Muscle of leg (tissue), 11 donors: ENCODE results near the gene GRHL3. TPM values are rescaled to one million over a fixed set of nuclear protein-coding genes. Genes with fewer than 3 reads are reported as not detected.
A peak's percentile ranks its signal among the peaks of the same experiment; 100 is the strongest.

ENCODE experiments used
- DNase-seq: peaks from one replicate; pipeline ENCODE4 v3.0.0; 2013
- H3K27ac ChIP-seq: one replicate; pipeline ENCODE4 v1.5.1; 2013; ENCODE audit warnings: mild to moderate bottlenecking, low read length, control low read depth
- H3K27me3 ChIP-seq: one replicate; pipeline ENCODE4 v1.6.1; 2013; ENCODE audit warnings: low read length; ENCODE audit not compliant: control insufficient read depth, insufficient read depth
- H3K36me3 ChIP-seq: one replicate; pipeline ENCODE4 v1.6.1; 2013; ENCODE audit warnings: low read length; ENCODE audit not compliant: control insufficient read depth, insufficient read depth
- H3K4me1 ChIP-seq: one replicate; pipeline ENCODE4 v1.6.1; 2013; ENCODE audit warnings: low read length; ENCODE audit not compliant: control insufficient read depth, insufficient read depth
- H3K4me3 ChIP-seq: one replicate; pipeline ENCODE4 v1.5.1; 2013; ENCODE audit warnings: low read length, control low read depth
- H3K9me3 ChIP-seq: replicated peaks from 2 replicates; pipeline ENCODE4 v1.6.1; 2013; ENCODE audit warnings: low read depth, low read length; ENCODE audit not compliant: control insufficient read depth
- WGBS: methylation state at CpG from one replicate; pipeline ENCODE4 v1.1.5; 2013; ENCODE audit warnings: missing lambda C conversion rate; ENCODE audit not compliant: insufficient coverage; 5-methylcytosine and 5-hydroxymethylcytosine counted together
- polyA plus RNA-seq, 8 donors: library from polyadenylated mRNA; unstranded; fragments of 120-200 nt; gene quantifications; one replicate each; pipeline versions ENCODE4 v1.2.1 to v1.2.3, GENCODE V29; 2013; ENCODE audit warnings: inconsistent platforms in 1 of 8, low replicate concordance in 1 of 8; ENCODE audit not compliant: insufficient read length in 8 of 8, insufficient read depth in 1 of 8
- total RNA-seq: library from RNA; stranded (reverse); fragments of 120-200 nt; gene quantifications from one replicate; pipeline ENCODE4 v1.2.4, GENCODE V29; 2013

Gene GRHL3
- total and polyA plus RNA-seq, 9 donors: 0.05 to 7.7 (median 0.10) TPM; not detected in 2

DNA sequence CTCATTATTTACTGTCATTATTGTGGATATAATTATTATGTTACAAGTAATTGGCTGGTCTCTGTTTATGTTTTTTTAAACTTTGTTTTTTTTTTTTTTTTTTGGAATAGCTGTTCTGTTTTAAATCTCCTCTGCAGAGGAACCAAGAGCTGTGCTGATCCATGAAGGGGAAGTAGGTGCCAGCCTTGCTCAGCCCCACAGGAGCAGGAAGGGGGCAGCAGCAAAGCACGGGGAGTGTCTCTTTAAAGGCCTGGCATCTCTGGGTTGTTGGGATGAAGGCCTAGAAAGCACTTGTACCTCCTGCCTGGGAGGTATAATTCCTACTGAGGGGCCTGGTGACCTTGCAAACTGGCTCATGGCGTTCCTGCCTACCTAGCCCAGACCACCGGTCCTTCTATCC, 2.5 kb upstream of the GRHL3 start:
- Histone ChIP-seq H3K36me3 (no peaks in the 10 kb centered on the region), H3K4me3 (no peak overlapping the region), H3K4me1 (peaks cover 27% of the 10 kb centered on the region), H3K27me3 (peaks cover 38% of the 10 kb centered on the region), H3K9me3 (no peaks in the 10 kb centered on the region), H3K27ac (no peak overlapping the region)
- 50% methylated on average over 1 of the region's 3 CpGs for WGBS
- no peak for DNase-seq

DNA sequence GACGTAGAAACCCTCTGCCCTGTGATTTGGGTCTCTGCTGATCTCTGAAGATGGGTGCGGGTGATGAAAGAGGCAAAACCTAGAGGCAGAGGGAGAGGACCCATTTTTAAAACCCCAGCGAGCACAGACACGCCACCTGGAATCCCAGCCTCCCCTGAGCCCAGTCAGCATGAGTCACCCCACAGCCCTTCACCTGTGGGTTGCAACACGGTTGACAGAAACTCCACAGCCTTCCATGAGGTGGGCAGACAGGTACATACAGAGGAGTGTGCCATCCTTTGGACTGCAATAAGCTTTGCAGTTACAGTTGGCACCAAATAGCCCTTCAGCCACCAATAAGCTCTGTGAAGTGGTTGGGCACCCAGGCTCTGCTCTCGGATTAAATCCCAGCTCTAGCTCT, 2.1 kb upstream of the GRHL3 start:
- Histone ChIP-seq H3K27me3 (peaks cover 42% of the 10 kb centered on the region), H3K9me3 (no peaks in the 10 kb centered on the region), H3K27ac (no peak overlapping the region), H3K4me3 (no peak overlapping the region), H3K36me3 (no peaks in the 10 kb centered on the region), H3K4me1 (peaks cover 32% of the 10 kb centered on the region)
- no peak for DNase-seq
- WGBS: 80% methylated on average over 1 of the region's 6 CpGs

GRCh38 chr1:24317956-24318614, 1.1 kb upstream of the GRHL3 start:
- Histone ChIP-seq H3K36me3 (no peaks in the 10 kb centered on the region), H3K4me1 (peaks cover 34% of the 10 kb centered on the region), H3K27me3 (peaks cover 50% of the 10 kb centered on the region), H3K9me3 (no peaks in the 10 kb centered on the region), H3K4me3 (no peak overlapping the region), H3K27ac (peak overlapping the region; percentile 51)
- peak; percentile 87 for DNase-seq
- WGBS: 0% methylated on average over 2 of the region's 2 CpGs

DNA sequence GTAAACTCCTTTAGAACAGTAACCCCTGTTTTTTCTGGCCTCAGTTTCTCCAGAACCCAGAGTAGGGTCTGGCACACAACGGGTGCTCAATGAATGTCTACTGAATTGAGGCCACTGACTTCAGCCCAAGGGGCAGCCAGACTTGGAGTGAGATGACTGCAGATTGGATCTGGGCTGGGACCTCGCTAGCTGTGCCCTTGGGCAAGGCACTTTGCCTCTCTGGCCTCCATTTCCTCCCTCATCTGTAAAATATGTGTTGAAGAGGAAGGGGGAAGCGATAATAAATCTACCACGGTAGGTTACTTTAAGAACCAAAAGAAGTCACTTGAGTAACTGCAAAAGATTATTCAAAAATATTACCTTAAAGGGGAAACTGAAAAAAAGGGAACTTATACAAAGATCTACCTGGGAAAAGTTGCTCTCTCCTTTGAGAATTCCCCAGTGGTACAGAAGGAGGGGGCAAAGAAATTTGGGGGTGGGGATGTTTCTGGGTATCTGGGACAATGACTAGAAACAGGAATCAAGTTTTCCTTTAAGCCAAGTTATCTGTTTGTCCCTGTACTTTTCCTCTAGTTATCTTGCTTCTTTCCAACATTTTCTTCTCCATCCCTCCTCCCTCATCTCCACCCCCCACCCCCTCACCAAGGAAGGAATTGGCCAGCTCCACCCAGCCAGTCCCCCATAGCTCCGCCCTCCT, 394 bp upstream of the GRHL3 start:
- Histone ChIP-seq H3K4me3 (no peak overlapping the region), H3K36me3 (no peaks in the 10 kb centered on the region), H3K9me3 (no peaks in the 10 kb centered on the region), H3K27ac (peak overlapping the region; percentile 51), H3K4me1 (peaks cover 34% of the 10 kb centered on the region), H3K27me3 (peaks cover 56% of the 10 kb centered on the region)
- WGBS: 19% methylated on average over 2 of the region's 5 CpGs
- DNase-seq: no peak

- no peak overlapping the region for H3K4me3 ChIP-seq
- no peak for DNase-seq
- H3K9me3 ChIP-seq: no peaks in the 10 kb centered on the region
- peaks cover 34% of the 10 kb centered on the region for H3K4me1 ChIP-seq
- H3K36me3 ChIP-seq: no peaks in the 10 kb centered on the region
- 79% methylated on average over 1 of the region's 1 CpG for WGBS
- H3K27me3 ChIP-seq: peaks cover 61% of the 10 kb centered on the region
- H3K27ac ChIP-seq: no peak overlapping the region
Observed at GRCh38 chr1:24319962-24320361, 805 bp downstream of the GRHL3 start.

GRCh38 chr1:24321126-24321525, 2.0 kb downstream of the GRHL3 start:
- no peak overlapping the region for H3K27ac ChIP-seq
- peaks cover 67% of the 10 kb centered on the region for H3K27me3 ChIP-seq
- no peaks in the 10 kb centered on the region for H3K9me3 ChIP-seq
- peak overlapping the region; percentile 53 for H3K4me3 ChIP-seq
- peaks cover 34% of the 10 kb centered on the region for H3K4me1 ChIP-seq
- 78% methylated on average over 6 of the region's 8 CpGs for WGBS
- no peak for DNase-seq
- no peaks in the 10 kb centered on the region for H3K36me3 ChIP-seq

- Histone ChIP-seq H3K4me1 (peaks cover 34% of the 10 kb centered on the region), H3K4me3 (peak overlapping the region; percentile 53), H3K36me3 (no peaks in the 10 kb centered on the region), H3K27me3 (peaks cover 67% of the 10 kb centered on the region), H3K9me3 (no peaks in the 10 kb centered on the region), H3K27ac (no peak overlapping the region)
- peak; percentile 55 for DNase-seq
- 8% methylated on average over 72 of the region's 72 CpGs for WGBS
Observed at GRCh38 chr1:24321697-24322469, 2.7 kb downstream of the GRHL3 start.

- Histone ChIP-seq H3K9me3 (no peaks in the 10 kb centered on the region), H3K4me3 (peak overlapping the region; percentile 53), H3K27me3 (peaks cover 61% of the 10 kb centered on the region), H3K4me1 (peaks cover 31% of the 10 kb centered on the region), H3K36me3 (no peaks in the 10 kb centered on the region), H3K27ac (no peak overlapping the region)
- 3% methylated on average over 22 of the region's 33 CpGs for WGBS
- peak; percentile 54 for DNase-seq
Observed at GRCh38 chr1:24322470-24323177, 3.5 kb downstream of the GRHL3 start.

DNA sequence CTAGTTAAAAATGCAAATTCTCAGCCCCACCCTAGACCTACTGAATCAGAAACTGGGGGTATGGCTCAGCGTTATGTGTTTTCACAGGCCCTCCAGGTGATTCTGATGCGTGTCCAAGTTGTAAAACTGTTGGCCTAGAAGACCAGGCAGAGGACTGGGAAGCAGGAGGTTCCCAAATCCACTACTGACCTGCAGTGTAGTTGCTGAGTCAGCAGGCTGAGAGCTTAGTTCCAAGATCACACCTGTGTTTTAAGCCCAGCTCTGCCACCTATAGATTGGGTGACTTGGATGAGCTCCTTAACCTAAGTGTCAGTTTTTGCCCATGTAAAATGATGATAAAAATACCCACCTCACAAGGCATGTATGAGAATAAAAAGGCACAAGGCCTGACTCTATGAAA, 4.1 kb downstream of the GRHL3 start:
- H3K27ac ChIP-seq: no peak overlapping the region
- H3K9me3 ChIP-seq: no peaks in the 10 kb centered on the region
- no peaks in the 10 kb centered on the region for H3K36me3 ChIP-seq
- H3K4me1 ChIP-seq: peaks cover 25% of the 10 kb centered on the region
- H3K27me3 ChIP-seq: peaks cover 60% of the 10 kb centered on the region
- WGBS: 88% methylated on average over 2 of the region's 2 CpGs
- no peak overlapping the region for H3K4me3 ChIP-seq
- DNase-seq: no peak

DNA sequence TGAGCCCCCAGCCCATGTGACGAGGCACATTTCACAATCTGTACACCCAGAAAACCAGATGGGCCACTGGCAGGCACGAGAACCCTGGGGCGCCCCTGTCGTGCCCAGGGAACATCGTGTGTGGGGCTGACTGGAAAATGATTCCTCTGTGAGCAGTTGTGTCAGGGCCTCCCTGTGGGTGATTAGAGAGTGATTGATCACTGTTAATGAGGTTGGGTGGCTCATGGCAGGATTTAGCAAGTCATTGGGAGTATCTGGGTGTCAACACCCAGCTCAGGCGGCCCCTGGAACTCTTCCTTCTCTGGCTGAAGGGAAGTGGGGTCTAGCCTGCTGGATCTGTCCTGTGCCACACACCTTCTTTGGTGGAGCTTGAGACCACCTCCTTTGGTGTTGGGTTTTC, 5.7 kb downstream of the GRHL3 start:
- 80% methylated on average over 1 of the region's 6 CpGs for WGBS
- no peak overlapping the region for H3K27ac ChIP-seq
- no peaks in the 10 kb centered on the region for H3K36me3 ChIP-seq
- no peak overlapping the region for H3K4me3 ChIP-seq
- H3K4me1 ChIP-seq: peaks cover 13% of the 10 kb centered on the region
- peaks cover 51% of the 10 kb centered on the region for H3K27me3 ChIP-seq
- DNase-seq: no peak
- H3K9me3 ChIP-seq: no peaks in the 10 kb centered on the region
